ENCODE measurements around the gene SCGB3A2. TPM values are rescaled to one million over a fixed set of nuclear protein-coding genes. Genes with fewer than 3 reads are reported as not detected.
"Not testable (repeated sequence)": the region's sequence is repeated elsewhere in the genome, so short reads cannot be mapped to it uniquely, and the experiment has no call there.

Gene SCGB3A2
- total RNA-seq, 1 donor from 2014 or later = not detected

GRCh38 chr5:147863454-147864158, 14.9 kb upstream of the SCGB3A2 start:
- DNase-seq (ENCODE audit: low read depth) = no peak

GRCh38 chr5:147869112-147869511, 9.4 kb upstream of the SCGB3A2 start:
- DNase-seq (ENCODE audit: low read depth) = no peak

- not testable (repeated sequence) for DNase-seq (ENCODE audit: low read depth)
These were observed 8.6 kb upstream of the SCGB3A2 start for GRCh38 chr5:147869892-147870291.

GRCh38 chr5:147871980-147872549, 6.4 kb upstream of the SCGB3A2 start:
- not testable (repeated sequence) for DNase-seq (ENCODE audit: low read depth)

GRCh38 chr5:147872744-147873435, 5.6 kb upstream of the SCGB3A2 start:
- DNase-seq (ENCODE audit: low read depth) = not testable (repeated sequence)

- not testable (repeated sequence) for DNase-seq (ENCODE audit: low read depth)
These were observed 4.2 kb upstream of the SCGB3A2 start for GRCh38 chr5:147874118-147874875.

- DNase-seq (ENCODE audit: low read depth) = no peak
These were observed 3.6 kb upstream of the SCGB3A2 start for GRCh38 chr5:147874910-147875367.

GRCh38 chr5:147876141-147876540, 2.4 kb upstream of the SCGB3A2 start:
- DNase-seq (ENCODE audit: low read depth) = no peak

GRCh38 chr5:147876626-147877025, 1.9 kb upstream of the SCGB3A2 start:
- DNase-seq (ENCODE audit: low read depth) = peak; percentile 28

- no peak for DNase-seq (ENCODE audit: low read depth)
These were observed 1.3 kb downstream of the SCGB3A2 start for GRCh38 chr5:147879784-147880183.

GRCh38 chr5:147880487-147880886, 2.0 kb downstream of the SCGB3A2 start:
- DNase-seq (ENCODE audit: low read depth) = no peak

GRCh38 chr5:147882586-147883313, 4.2 kb downstream of the SCGB3A2 start:
- no peak for DNase-seq (ENCODE audit: low read depth)

GRCh38 chr5:147887026-147887627, 8.6 kb downstream of the SCGB3A2 start:
- peak; percentile 52 for DNase-seq (ENCODE audit: low read depth)

GRCh38 chr5:147887930-147888329, 9.4 kb downstream of the SCGB3A2 start:
- peak; percentile 33 for DNase-seq (ENCODE audit: low read depth)

- DNase-seq (ENCODE audit: low read depth) = no peak
These were observed 14.3 kb downstream of the SCGB3A2 start for GRCh38 chr5:147892696-147893296.

- DNase-seq (ENCODE audit: low read depth) = no peak
These were observed 15.3 kb downstream of the SCGB3A2 start for GRCh38 chr5:147893820-147894219.

GRCh38 chr5:147895864-147896263, 17.4 kb downstream of the SCGB3A2 start:
- no peak for DNase-seq (ENCODE audit: low read depth)

- peak; percentile 19 for DNase-seq (ENCODE audit: low read depth)
These were observed 20.4 kb downstream of the SCGB3A2 start for GRCh38 chr5:147898875-147899401.

- no peak for DNase-seq (ENCODE audit: low read depth)
These were observed 23.1 kb downstream of the SCGB3A2 start for GRCh38 chr5:147901599-147902039.

GRCh38 chr5:147902609-147903115, 24.2 kb downstream of the SCGB3A2 start:
- DNase-seq (ENCODE audit: low read depth) = no peak
